Transverse colon (tissue), 4 donors: ENCODE results near the gene ATP1B3. TPM values are rescaled to one million over a fixed set of nuclear protein-coding genes. Genes with fewer than 3 reads are reported as not detected.

Experiments
- small RNA-seq, 4 donors: library from RNA; depleted of rRNA; stranded (forward); fragments of <200 nt; gene quantifications; one replicate each; pipeline ENCODE3, GENCODE V24; 2016
- total RNA-seq, 4 donors: library from RNA; depleted of rRNA; stranded (reverse); fragments of >200 nt; gene quantifications; one replicate each; pipeline ENCODE4 v1.1.0, GENCODE V29; 2016

The ATP1B3 gene
- total RNA-seq, 4 donors from 2014 or later, result 79.6 to 251 (median 196) TPM

Small RNAs within 50 kb of the gene (small RNA-seq; reads per million reads assigned to genes)
- gene HMGN2P25 (0 reads per million in 4 donors), gene RNU6-509P (0 reads per million in 4 donors)

Other genes with a start within 250 kb of the ATP1B3 start
- gene RNF7, start 138.3 kb upstream of the ATP1B3 start, total RNA-seq, result 100 to 1,000 TPM in 1 of 4 donors, 10 to 100 TPM in 3; 23.7 to 122 (median 58.5) TPM
- under 1 TPM in 1 of 4 donors, not detected in 3; 0.16 TPM for gene GRK7, start 113.2 kb upstream of the ATP1B3 start, total RNA-seq